H1 (cell line): ENCODE measurements around the gene VEGFD. TPM values are rescaled to one million over a fixed set of nuclear protein-coding genes. Genes with fewer than 3 reads are reported as not detected.

Experiments used
- CTCF ChIA-PET: fragments of 300-600 bp; sonication (Branson Sonifier 250); formaldehyde crosslinking; loops from one replicate; lab custom pipeline; 2021; ENCODE audit not compliant: partially characterized antibody; lab: Charles Lee
- POLR2A ChIA-PET: fragments of 300-600 bp; sonication (Branson Sonifier 250); formaldehyde crosslinking; loops from one replicate; lab custom pipeline; 2021; ENCODE audit warnings: inconsistent platforms; ENCODE audit not compliant: partially characterized antibody; lab: Charles Lee
- DNase-seq, 2 experiments: peaks; one replicate each; pipeline versions ENCODE4 v3.0.0 to v3.0.0-alpha.2; 2010 to 2022; ENCODE audit warnings: low spot score in 2 of 2, low read depth in 1 of 2, mixed read lengths in 1 of 2
- FAIRE-seq: peaks from 2 replicates; lab custom pipeline; 2011; peaks lifted over from hg19 to GRCh38; lab: Jason Lieb, UNC
- H2AFZ ChIP-seq: 2 replicates; pipeline ENCODE4 v1.8.1; 2012; ENCODE audit warnings: low read length, inconsistent platforms
- H2AK5ac ChIP-seq: 2 replicates; pipeline ENCODE4 v1.6.1; 2013; ENCODE audit warnings: low read depth, low read length
- H2BK120ac ChIP-seq: replicated peaks from 2 replicates; pipeline ENCODE3; 2013; ENCODE audit warnings: low read depth, low read length, inconsistent platforms
- H2BK12ac ChIP-seq: 2 replicates; pipeline ENCODE4 v1.6.1; 2013; ENCODE audit warnings: low read depth, low read length
- H2BK15ac ChIP-seq: 2 replicates; pipeline ENCODE4 v1.6.1; 2013; ENCODE audit warnings: low read length
- H2BK20ac ChIP-seq: 2 replicates; pipeline ENCODE4 v1.6.1; 2013; ENCODE audit warnings: low read length
- H2BK5ac ChIP-seq: 2 replicates; pipeline ENCODE4 v1.6.1; 2013; ENCODE audit warnings: low read depth, low read length
- H3K14ac ChIP-seq: 2 replicates; pipeline ENCODE4 v1.6.1; 2013; ENCODE audit warnings: inconsistent platforms; ENCODE audit not compliant: insufficient read length
- H3K18ac ChIP-seq: 2 replicates; pipeline ENCODE4 v1.6.1; 2013; ENCODE audit warnings: low read length; ENCODE audit errors: extremely low read depth
- H3K23ac ChIP-seq: 2 replicates; pipeline ENCODE4 v1.6.1; 2013; ENCODE audit warnings: inconsistent platforms; ENCODE audit not compliant: insufficient read length
- H3K23me2 ChIP-seq: 2 replicates; pipeline ENCODE4 v1.6.1; 2013; ENCODE audit warnings: low read depth, low read length
- H3K27ac ChIP-seq: 2 replicates; pipeline ENCODE4 v1.6.1; 2011; ENCODE audit warnings: low read depth, low read length, inconsistent platforms
- H3K27me3 ChIP-seq, 4 experiments: replicated peaks in 1 of 4; 1 replicate in 1 of 4; 2 replicates in 3 of 4; pipeline versions ENCODE4 v1.6.1 to v1.8.1; 2011 to 2013; ENCODE audit warnings: low read length in 3 of 4, mild to moderate bottlenecking in 3 of 4, inconsistent platforms in 2 of 4, mixed read lengths in 2 of 4, moderate library complexity in 1 of 4; ENCODE audit not compliant: control insufficient read depth in 3 of 4, insufficient read depth in 3 of 4; ENCODE audit errors: extremely low read depth in 1 of 4
- H3K36me3 ChIP-seq, 4 experiments: 2 replicates each; pipeline versions ENCODE4 v1.6.1 to v1.8.1; 2011 to 2013; ENCODE audit warnings: mild to moderate bottlenecking in 4 of 4, low read length in 3 of 4, moderate library complexity in 2 of 4, control low read depth in 1 of 4, inconsistent platforms in 1 of 4; ENCODE audit not compliant: insufficient read depth in 4 of 4, control insufficient read depth in 2 of 4
- H3K4ac ChIP-seq: replicated peaks from 2 replicates; pipeline ENCODE3; 2013; ENCODE audit warnings: low read length, low read depth, mixed read lengths, inconsistent platforms; ENCODE audit not compliant: insufficient read length
- H3K4me1 ChIP-seq, 4 experiments: replicated peaks in 1 of 4; 1 replicate in 1 of 4; 2 replicates in 3 of 4; pipeline versions ENCODE4 v1.6.1 to v1.8.1; 2011 to 2013; ENCODE audit warnings: low read length in 3 of 4, inconsistent platforms in 2 of 4, mixed read lengths in 1 of 4; ENCODE audit not compliant: insufficient read depth in 4 of 4, control insufficient read depth in 3 of 4
- H3K4me2 ChIP-seq, 2 experiments: 2 replicates each; pipeline versions ENCODE4 v1.6.1 to v1.8.1; 2011 to 2013; ENCODE audit warnings: low read depth in 2 of 2, low read length in 2 of 2, control low read depth in 1 of 2, inconsistent platforms in 1 of 2, mild to moderate bottlenecking in 1 of 2; ENCODE audit not compliant: insufficient read depth in 1 of 2
- H3K4me3 ChIP-seq, 4 experiments: fragments of 200-600, 300-600 bp in 1 of 4; sonication (generic), shearing (Covaris generic), sonication (Bioruptor Twin) in 1 of 4; 2 replicates each; pipeline versions ENCODE4 v1.5.1 to v1.8.1; 2011 to 2016; ENCODE audit warnings: low read length in 4 of 4, low read depth in 3 of 4, control low read depth in 2 of 4, inconsistent platforms in 2 of 4, mild to moderate bottlenecking in 2 of 4, mixed read lengths in 1 of 4, moderate library complexity in 1 of 4; ENCODE audit not compliant: insufficient read depth in 2 of 4; ENCODE audit errors: extremely low read depth in 1 of 4
- H3K56ac ChIP-seq: replicated peaks from 2 replicates; pipeline ENCODE3; 2013; ENCODE audit warnings: low read depth, mild to moderate bottlenecking, mixed read lengths, low read length, inconsistent platforms; ENCODE audit not compliant: insufficient read length
- H3K79me1 ChIP-seq: 2 replicates; pipeline ENCODE4 v1.6.1; 2013; ENCODE audit warnings: low read depth, low read length, control low read depth
- H3K79me2 ChIP-seq, 2 experiments: 2 replicates each; pipeline versions ENCODE4 v1.6.1 to v1.8.1; 2012 to 2013; ENCODE audit warnings: low read length in 2 of 2, mild to moderate bottlenecking in 2 of 2, inconsistent platforms in 1 of 2; ENCODE audit not compliant: insufficient read depth in 2 of 2, control insufficient read depth in 1 of 2
- H3K9ac ChIP-seq, 4 experiments: replicated peaks in 1 of 4; 1 replicate in 1 of 4; 2 replicates in 3 of 4; pipeline versions ENCODE4 v1.6.1 to v1.8.1; 2011 to 2013; ENCODE audit warnings: low read depth in 3 of 4, low read length in 3 of 4, control low read depth in 2 of 4, mild to moderate bottlenecking in 2 of 4, moderate library complexity in 2 of 4, inconsistent platforms in 1 of 4; ENCODE audit errors: extremely low read depth in 1 of 4
- H3K9me3 ChIP-seq, 2 experiments: 2 replicates each; pipeline versions ENCODE4 v1.6.1 to v1.8.1; 2012 to 2013; ENCODE audit warnings: mild to moderate bottlenecking in 2 of 2, moderate library complexity in 2 of 2, control low read depth in 1 of 2, inconsistent platforms in 1 of 2, low read depth in 1 of 2, low read length in 1 of 2, mixed read lengths in 1 of 2; ENCODE audit not compliant: insufficient read depth in 2 of 2
- H4K20me1 ChIP-seq, 2 experiments: replicated peaks in 1 of 2; 2 replicates each; pipeline versions ENCODE3 to v1.8.1; 2011 to 2013; ENCODE audit warnings: inconsistent platforms in 2 of 2, low read length in 2 of 2, mild to moderate bottlenecking in 1 of 2; ENCODE audit not compliant: insufficient read depth in 2 of 2, control insufficient read depth in 1 of 2
- H4K5ac ChIP-seq: 2 replicates; pipeline ENCODE4 v1.6.1; 2013; ENCODE audit warnings: low read length, low read depth, mixed read lengths, inconsistent platforms; ENCODE audit not compliant: insufficient read length
- H4K8ac ChIP-seq: 2 replicates; pipeline ENCODE4 v1.8.0; 2013; ENCODE audit warnings: mild to moderate bottlenecking, moderate library complexity, low read length, inconsistent platforms; ENCODE audit not compliant: insufficient read depth; ENCODE audit errors: extremely low read depth
- H4K91ac ChIP-seq: replicated peaks from 2 replicates; pipeline ENCODE3; 2013; ENCODE audit warnings: low read length, mixed read lengths, inconsistent platforms; ENCODE audit not compliant: insufficient read length
- ASH2L ChIP-seq: fragments of 200-600, 300-600 bp; sonication (generic); IDR thresholded peaks from one replicate; pipeline ENCODE4 v1.7.1; 2017; ENCODE audit warnings: low read length
- CHD2 ChIP-seq: IDR thresholded peaks from 2 replicates; pipeline ENCODE4 v1.6.1; 2012; ENCODE audit warnings: low read length, improper control_type of control experiment
- CTBP2 ChIP-seq: IDR thresholded peaks from 2 replicates; pipeline ENCODE4 v1.7.0; 2011; ENCODE audit warnings: borderline replicate concordance, mild to moderate bottlenecking, moderate library complexity, mixed read lengths, low read length; ENCODE audit not compliant: insufficient read depth, insufficient read length
- POLR2A ChIP-seq, 2 experiments: IDR thresholded peaks; 1 replicate in 1 of 2; 2 replicates in 1 of 2; pipeline ENCODE4 v1.6.1; 2011; ENCODE audit warnings: low read depth in 2 of 2, low read length in 2 of 2, mild to moderate bottlenecking in 2 of 2; ENCODE audit errors: control extremely low read depth in 1 of 2
- RAD21 ChIP-seq, 2 experiments: IDR thresholded peaks in 1 of 2; conservative IDR thresholded peaks in 1 of 2; 2 replicates each; pipeline ENCODE4 v1.6.1; 2011; ENCODE audit warnings: low read depth in 2 of 2, low read length in 2 of 2, improper control_type of control experiment in 1 of 2, inconsistent platforms in 1 of 2, mild to moderate bottlenecking in 1 of 2, moderate library complexity in 1 of 2
- RBBP5 ChIP-seq: IDR thresholded peaks from 2 replicates; pipeline ENCODE4 v1.7.1; 2012; ENCODE audit warnings: low read depth, mild to moderate bottlenecking, inconsistent platforms, low read length, moderate library complexity, borderline replicate concordance
- RXRA ChIP-seq: IDR thresholded peaks from 2 replicates; pipeline ENCODE4 v1.6.1; 2011; ENCODE audit warnings: low read depth, mild to moderate bottlenecking, low read length, moderate library complexity; ENCODE audit not compliant: insufficient read depth
- WGBS, 2 experiments: shearing (Covaris generic) in 1 of 2; methylation state at CpG; one replicate each; pipeline versions ENCODE4 v1.1.6 to v1.1.7; 2013 to 2015; ENCODE audit warnings: low lambda C conversion rate in 2 of 2, mixed read lengths in 2 of 2, inconsistent platforms in 1 of 2, low coverage in 1 of 2, missing lambda C conversion rate in 1 of 2; ENCODE audit not compliant: insufficient replicate concordance in 2 of 2, insufficient coverage in 1 of 2, insufficient read length in 1 of 2; ENCODE audit errors: extremely low coverage in 1 of 2, missing lambda C conversion rate in 1 of 2; 5-methylcytosine and 5-hydroxymethylcytosine counted together
- polyA plus RNA-seq, 7 experiments: library from polyadenylated mRNA; depleted of rRNA in 3 of 7; stranded (reverse) in 5 of 7; unstranded in 2 of 7; fragments of >200 nt in 5 of 7; fragments of 200-250 nt in 2 of 7; gene quantifications; 1 replicate in 5 of 7; 2 replicates in 1 of 7; 4 replicates in 1 of 7; pipeline versions ENCODE4 v1.2.1 to v1.2.3, GENCODE V29; 2011 to 2013; ENCODE audit warnings: missing spikeins in 2 of 7, mixed read lengths in 2 of 7
- total RNA-seq: library from RNA; stranded (reverse); fragmentation: NEBNext Ultra II Directional; extraction: Animal tissue kit (Norgen Biotek cat#: 25700); gene quantifications from 2 replicates; pipeline ENCODE4 v1.2.1, GENCODE V29; 2021
- TF ChIP-seq, protein P1 (sequence below), 3 experiments: IDR thresholded peaks; 1 replicate in 2 of 3; 2 replicates in 1 of 3; pipeline versions ENCODE4 v1.5.1 to v1.6.1; 2011; ENCODE audit warnings: low read length in 3 of 3, mild to moderate bottlenecking in 3 of 3, inconsistent platforms in 2 of 3, low read depth in 1 of 3, moderate library complexity in 1 of 3; ENCODE audit not compliant: insufficient read depth in 1 of 3; ENCODE audit errors: control extremely low read depth in 1 of 3

The VEGFD gene
- total and polyA plus RNA-seq, 2 of the 8 experiments (the other 6 are each of a cell fraction or from before 2014, with no cell fraction given), result 0.06 TPM; not detected in 1

DNA sequence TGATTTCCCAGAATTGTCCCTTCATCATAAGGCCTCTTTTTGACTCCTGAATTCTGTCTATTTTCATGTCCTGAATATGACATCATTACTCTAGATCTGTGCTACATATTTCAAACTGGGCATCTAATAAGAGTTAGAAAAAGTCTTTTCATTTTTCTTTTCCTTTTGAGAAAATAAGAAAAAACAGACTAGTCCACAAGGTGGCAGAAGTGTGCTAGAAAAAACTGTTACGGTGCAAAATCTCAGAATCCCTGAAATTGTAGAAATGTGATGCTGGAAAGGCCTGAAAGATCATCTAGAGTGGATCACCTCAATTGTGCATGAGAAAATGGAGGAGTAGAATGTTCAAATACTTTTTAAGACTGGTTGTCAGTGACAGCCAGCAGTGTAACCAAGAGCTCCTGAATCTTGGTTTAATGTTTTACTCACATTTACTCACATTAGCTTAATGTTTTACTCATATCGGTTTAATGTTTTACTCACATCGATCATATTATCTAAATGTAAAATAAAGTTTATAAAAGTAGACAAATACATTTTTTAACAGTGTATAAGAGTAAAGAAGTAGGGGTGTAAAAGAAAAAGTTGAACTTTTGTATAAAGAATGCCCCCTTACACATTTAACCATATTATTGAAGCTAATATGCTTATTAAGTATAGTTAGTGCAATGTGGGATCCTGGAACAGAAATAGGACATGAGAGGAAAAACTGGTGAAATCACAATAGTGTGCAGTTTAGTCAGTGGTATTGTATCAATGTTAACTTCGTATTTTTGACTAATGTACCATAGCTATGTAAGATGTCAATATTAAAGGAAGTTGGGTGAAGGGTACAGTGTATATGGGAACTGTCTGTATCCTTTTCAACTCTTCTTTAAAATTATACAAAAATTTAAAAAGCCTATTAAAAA, 84.0 kb downstream of the VEGFD start:
- H3K27ac ChIP-seq, result no peak overlapping the region
- no peak overlapping the region for H2BK20ac ChIP-seq
- no peak overlapping the region; the same call in 1 of the 2 replicates for H2AFZ ChIP-seq
- no peak overlapping the region for H4K91ac ChIP-seq
- WGBS, 2 experiments, result 79% methylated on average over 4 of the region's 4 CpGs; no CpG with 5 or more reads in 1 of the 2 experiments
- H3K4me1 ChIP-seq, result no peaks in the 10 kb centered on the region
- CTCF ChIA-PET, result interaction anchor here (0.6 to 1.8 kb wide), 15 partner anchors 9 to 265 kb away, joined by 3 to 7 read pairs (median 4); no protein-coding TSS in a partner anchor
- no peak for TF ChIP-seq RXRA
- no peak for TF ChIP-seq CTBP2
- no peak for TF ChIP-seq CHD2
- no peak for TF ChIP-seq POLR2A (IDR thresholded peaks at IDR 0.05; ENCODE audit: control extremely low read depth in 1 of 2, low read depth in 2 of 2, low read length in 2 of 2)
- TF ChIP-seq RBBP5, result no peak
- peak; percentile 42 to 43 for TF ChIP-seq RAD21 (IDR thresholded peaks at IDR 0.05 in 1 of 2, conservative IDR thresholded peaks at IDR 0.05 in 1 of 2; ENCODE audit: low read depth in 2 of 2, low read length in 2 of 2)
- TF ChIP-seq, protein P1, sequence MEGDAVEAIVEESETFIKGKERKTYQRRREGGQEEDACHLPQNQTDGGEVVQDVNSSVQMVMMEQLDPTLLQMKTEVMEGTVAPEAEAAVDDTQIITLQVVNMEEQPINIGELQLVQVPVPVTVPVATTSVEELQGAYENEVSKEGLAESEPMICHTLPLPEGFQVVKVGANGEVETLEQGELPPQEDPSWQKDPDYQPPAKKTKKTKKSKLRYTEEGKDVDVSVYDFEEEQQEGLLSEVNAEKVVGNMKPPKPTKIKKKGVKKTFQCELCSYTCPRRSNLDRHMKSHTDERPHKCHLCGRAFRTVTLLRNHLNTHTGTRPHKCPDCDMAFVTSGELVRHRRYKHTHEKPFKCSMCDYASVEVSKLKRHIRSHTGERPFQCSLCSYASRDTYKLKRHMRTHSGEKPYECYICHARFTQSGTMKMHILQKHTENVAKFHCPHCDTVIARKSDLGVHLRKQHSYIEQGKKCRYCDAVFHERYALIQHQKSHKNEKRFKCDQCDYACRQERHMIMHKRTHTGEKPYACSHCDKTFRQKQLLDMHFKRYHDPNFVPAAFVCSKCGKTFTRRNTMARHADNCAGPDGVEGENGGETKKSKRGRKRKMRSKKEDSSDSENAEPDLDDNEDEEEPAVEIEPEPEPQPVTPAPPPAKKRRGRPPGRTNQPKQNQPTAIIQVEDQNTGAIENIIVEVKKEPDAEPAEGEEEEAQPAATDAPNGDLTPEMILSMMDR (IDR thresholded peaks at IDR 0.05; ENCODE audit: control extremely low read depth in 1 of 3, insufficient read depth in 1 of 3, low read depth in 1 of 3, low read length in 3 of 3), result peak in 1 of 3 experiments; percentile 18; a peak in 1 of 4 replicates
- no peak for TF ChIP-seq ASH2L
- TF ChIP-seq, all 59 proteins: peak for 2
- peak; percentile 70 for FAIRE-seq
- DNase-seq, result no peak
- Histone ChIP-seq H2BK5ac (no peak overlapping the region), H3K4me2 (no peak overlapping the region), H3K56ac (no peak overlapping the region), H3K27me3 (no peaks in the 10 kb centered on the region), H3K79me2 (no peaks in the 10 kb centered on the region), H3K18ac (no peak overlapping the region), H3K4me3 (no peak overlapping the region), H3K36me3 (no peaks in the 10 kb centered on the region), H2AK5ac (no peak overlapping the region), H2BK15ac (no peak overlapping the region), H4K5ac (no peak overlapping the region), H2BK12ac (no peak overlapping the region), H3K23me2 (no peaks in the 10 kb centered on the region), H3K79me1 (no peaks in the 10 kb centered on the region), H3K14ac (no peak overlapping the region), H4K20me1 (no peaks in the 10 kb centered on the region), H4K8ac (no peak overlapping the region), H3K4ac (no peak overlapping the region), H3K9me3 (no peaks in the 10 kb centered on the region), H3K9ac (no peak overlapping the region), H2BK120ac (no peak overlapping the region), H3K23ac (no peak overlapping the region)
- POLR2A ChIA-PET, result no interaction called here
